Occipital lobe (tissue), 2 donors: Measurements from ENCODE around the gene SEMA5B. TPM values are rescaled to one million over a fixed set of nuclear protein-coding genes. Genes with fewer than 3 reads are reported as not detected.

Experiments used
- DNase-seq: peaks from one replicate; lab custom pipeline; 2025; lab: John Stamatoyannopoulos, UW
- total RNA-seq: library from RNA; depleted of rRNA; stranded (reverse); fragments of >200 nt; gene quantifications from one replicate; pipeline ENCODE4 v1.2.3, GENCODE V29; 2014

Gene SEMA5B
- 9.8 TPM for total RNA-seq

- DNase-seq, result no peak
Measured at GRCh38 chr3:123027292-123028232, at the start of gene SEMA5B. SEMA5B (minus strand) TSS chr3:123027763; CDS start chr3:122961263, 66,500 bp downstream.

- DNase-seq, result no peak
Measured at GRCh38 chr3:123076496-123077418, 49.2 kb upstream of the SEMA5B start.

GRCh38 chr3:123076112-123076495 is 48.5 kb upstream of the SEMA5B start:
- no peak for DNase-seq

- DNase-seq, result no peak
Measured at GRCh38 chr3:123075359-123075758, 47.8 kb upstream of the SEMA5B start.

- DNase-seq, result no peak
Measured at GRCh38 chr3:123072564-123072963, 45.0 kb upstream of the SEMA5B start.

- DNase-seq, result no peak
Measured at GRCh38 chr3:123072152-123072551, 44.6 kb upstream of the SEMA5B start.

GRCh38 chr3:123071581-123071980 is 44.0 kb upstream of the SEMA5B start:
- no peak for DNase-seq

- peak; percentile 46 for DNase-seq
Measured at GRCh38 chr3:123071146-123071545, 43.6 kb upstream of the SEMA5B start.

GRCh38 chr3:123070510-123070909 is 42.9 kb upstream of the SEMA5B start:
- no peak for DNase-seq

- no peak for DNase-seq
Measured at GRCh38 chr3:123068601-123069381, 41.2 kb upstream of the SEMA5B start.

- DNase-seq, result no peak
Measured at GRCh38 chr3:123067689-123068600, 40.4 kb upstream of the SEMA5B start.

GRCh38 chr3:123066896-123067688 is 39.5 kb upstream of the SEMA5B start, which contains the start of gene PDIA5:
PDIA5 (plus strand) TSS chr3:123067025; CDS start chr3:123067165, 140 bp downstream.
- DNase-seq, result peak; percentile 94

- no peak for DNase-seq
Measured at GRCh38 chr3:123066599-123066895, 39.0 kb upstream of the SEMA5B start.

GRCh38 chr3:123064914-123065313 is 37.4 kb upstream of the SEMA5B start:
- no peak for DNase-seq

GRCh38 chr3:123064506-123064905 is 36.9 kb upstream of the SEMA5B start:
- no peak for DNase-seq

- no peak for DNase-seq
Measured at GRCh38 chr3:123063034-123063433, 35.5 kb upstream of the SEMA5B start.

GRCh38 chr3:123061856-123062255 is 34.3 kb upstream of the SEMA5B start:
- DNase-seq, result no peak

- no peak for DNase-seq
Measured at GRCh38 chr3:123060054-123060453, 32.5 kb upstream of the SEMA5B start.

- no peak for DNase-seq
Measured at GRCh38 chr3:123058505-123058904, 30.9 kb upstream of the SEMA5B start.
